PC-3 (cell line): ENCODE results near the gene RC3H1.

Source experiments
- EZH2 ChIP-seq: fragments of 300-600 bp; sonication (generic); IDR thresholded peaks from one replicate; pipeline ENCODE4 v1.6.1; 2017; ENCODE audit warnings: antibody characterized with exemption, mild to moderate bottlenecking, low read length; ENCODE audit not compliant: unreplicated experiment
- EZH2phosphoT487 ChIP-seq: fragments of 300-600 bp; sonication (generic); IDR thresholded peaks from 2 replicates; pipeline ENCODE4 v1.6.1; 2018; ENCODE audit warnings: mild to moderate bottlenecking, antibody characterized with exemption, low read length, borderline replicate concordance
- TF ChIP-seq, protein P1 (sequence below): fragments of 300-600 bp; sonication (generic); conservative IDR thresholded peaks from 2 replicates; pipeline ENCODE4 v1.5.1; 2017; ENCODE audit warnings: antibody characterized with exemption, low read depth, mild to moderate bottlenecking, low read length

- TF ChIP-seq, protein P1, sequence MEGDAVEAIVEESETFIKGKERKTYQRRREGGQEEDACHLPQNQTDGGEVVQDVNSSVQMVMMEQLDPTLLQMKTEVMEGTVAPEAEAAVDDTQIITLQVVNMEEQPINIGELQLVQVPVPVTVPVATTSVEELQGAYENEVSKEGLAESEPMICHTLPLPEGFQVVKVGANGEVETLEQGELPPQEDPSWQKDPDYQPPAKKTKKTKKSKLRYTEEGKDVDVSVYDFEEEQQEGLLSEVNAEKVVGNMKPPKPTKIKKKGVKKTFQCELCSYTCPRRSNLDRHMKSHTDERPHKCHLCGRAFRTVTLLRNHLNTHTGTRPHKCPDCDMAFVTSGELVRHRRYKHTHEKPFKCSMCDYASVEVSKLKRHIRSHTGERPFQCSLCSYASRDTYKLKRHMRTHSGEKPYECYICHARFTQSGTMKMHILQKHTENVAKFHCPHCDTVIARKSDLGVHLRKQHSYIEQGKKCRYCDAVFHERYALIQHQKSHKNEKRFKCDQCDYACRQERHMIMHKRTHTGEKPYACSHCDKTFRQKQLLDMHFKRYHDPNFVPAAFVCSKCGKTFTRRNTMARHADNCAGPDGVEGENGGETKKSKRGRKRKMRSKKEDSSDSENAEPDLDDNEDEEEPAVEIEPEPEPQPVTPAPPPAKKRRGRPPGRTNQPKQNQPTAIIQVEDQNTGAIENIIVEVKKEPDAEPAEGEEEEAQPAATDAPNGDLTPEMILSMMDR, result no peak
- TF ChIP-seq EZH2 (no peak), EZH2phosphoT487 (no peak)
Measured at GRCh38 chr1:174013864-174014418, 8.2 kb downstream of the RC3H1 start.
